Stimulated activated CD8-positive, alpha-beta memory T cell treated with anti-CD3 and anti-CD28 coated beads, Interleukin-2, amount 100 ng/mL, for 48 hours (primary cell): ENCODE results near the gene NEIL3.

ENCODE experiments used
- DNase-seq, 2 donors: peaks; one replicate each; pipeline ENCODE4 v3.0.0-alpha.2; 2020; ENCODE audit warnings: low read depth in 2 of 2

Gene NEIL3

GRCh38 chr4:177309522-177310371 is at the start of gene NEIL3:
Gene NEIL3, plus strand, starts transcription at chr4:177309874. Its CDS starts 80 bp downstream, at chr4:177309954.
- peak; percentile 96 for DNase-seq

GRCh38 chr4:177263818-177264217 is 45.9 kb upstream of the NEIL3 start:
- DNase-seq: no peak

GRCh38 chr4:177264788-177265422 is 44.8 kb upstream of the NEIL3 start:
- no peak for DNase-seq

GRCh38 chr4:177265729-177266128 is 43.9 kb upstream of the NEIL3 start:
- no peak for DNase-seq

GRCh38 chr4:177266506-177266905 is 43.2 kb upstream of the NEIL3 start:
- no peak for DNase-seq

GRCh38 chr4:177267911-177268310 is 41.8 kb upstream of the NEIL3 start:
- DNase-seq: no peak

- DNase-seq: no peak
Observed at GRCh38 chr4:177271091-177271490, 38.6 kb upstream of the NEIL3 start.

- no peak for DNase-seq
Observed at GRCh38 chr4:177271915-177272766, 37.5 kb upstream of the NEIL3 start.

- no peak for DNase-seq
Observed at GRCh38 chr4:177275999-177276398, 33.7 kb upstream of the NEIL3 start.

- DNase-seq: no peak
Observed at GRCh38 chr4:177281351-177281909, 28.2 kb upstream of the NEIL3 start.

- DNase-seq: no peak
Observed at GRCh38 chr4:177282284-177282835, 27.3 kb upstream of the NEIL3 start.

- no peak for DNase-seq
Observed at GRCh38 chr4:177283167-177283566, 26.5 kb upstream of the NEIL3 start.

- DNase-seq: no peak
Observed at GRCh38 chr4:177285953-177286352, 23.7 kb upstream of the NEIL3 start.

- DNase-seq: no peak
Observed at GRCh38 chr4:177287255-177287654, 22.4 kb upstream of the NEIL3 start.

GRCh38 chr4:177288335-177288734 is 21.3 kb upstream of the NEIL3 start:
- no peak for DNase-seq

- DNase-seq: no peak
Observed at GRCh38 chr4:177290780-177291179, 18.9 kb upstream of the NEIL3 start.

- DNase-seq: no peak
Observed at GRCh38 chr4:177292171-177292570, 17.5 kb upstream of the NEIL3 start.

- DNase-seq: no peak
Observed at GRCh38 chr4:177293208-177294033, 16.3 kb upstream of the NEIL3 start.

- no peak for DNase-seq
Observed at GRCh38 chr4:177297785-177298391, 11.8 kb upstream of the NEIL3 start.

- no peak for DNase-seq
Observed at GRCh38 chr4:177301126-177301639, 8.5 kb upstream of the NEIL3 start.
